ENCODE results near the gene MTERF1. TPM values are rescaled to one million over a fixed set of nuclear protein-coding genes. Genes with fewer than 3 reads are reported as not detected.

Gene MTERF1
- total and polyA plus RNA-seq, 2 of the 13 experiments (the other 11 are each of a cell fraction or from before 2014, with no cell fraction given), result 5.5 to 19.3 TPM

DNA sequence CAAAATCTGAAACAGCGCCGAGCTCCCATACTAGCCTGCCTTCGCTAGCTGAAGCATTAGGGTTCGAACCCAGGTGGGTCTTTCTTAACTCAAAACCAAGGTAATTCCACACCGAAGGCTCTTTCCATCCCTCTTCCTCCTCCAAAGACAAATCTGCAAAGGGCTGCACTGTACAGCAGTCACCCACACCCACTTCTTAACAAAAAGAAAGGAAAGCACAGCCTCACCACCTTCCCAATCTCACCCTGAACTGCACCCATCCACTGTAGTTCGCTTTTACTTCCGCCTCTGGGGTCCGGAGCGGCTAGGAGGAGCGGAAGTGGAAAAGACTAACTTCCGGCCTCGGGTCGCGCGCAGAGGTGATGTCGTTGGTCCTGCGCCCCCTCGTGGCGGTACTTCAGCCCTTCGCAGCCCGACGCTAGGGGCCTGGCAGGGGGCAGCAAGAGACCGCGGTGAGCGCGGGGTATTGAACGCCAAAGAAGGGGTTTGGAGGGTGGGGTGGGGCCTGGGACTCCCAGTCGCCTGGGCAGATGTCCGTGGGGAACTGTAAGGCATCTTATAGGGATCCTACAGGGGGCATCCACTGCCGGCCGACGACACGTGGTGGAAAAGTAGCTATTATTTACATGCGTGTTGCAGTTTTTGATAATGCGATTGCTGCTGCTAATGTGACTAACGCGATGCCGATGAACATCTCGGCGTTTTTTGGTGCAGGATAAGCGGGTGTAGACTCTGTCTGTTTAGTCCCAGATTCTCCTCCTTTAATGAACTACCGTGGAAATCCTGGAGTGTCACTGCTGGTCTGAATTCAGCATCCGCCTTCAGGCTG lies at the start of gene MTERF1 (continued):
- no peak for TF ChIP-seq RAD51 (IDR thresholded peaks at IDR 0.05; ENCODE audit: borderline replicate concordance)
- TF ChIP-seq ZMYM2 (CRISPR knock-in tag; IDR thresholded peaks at IDR 0.05), result peak; percentile 66; the same call in 1 of the 2 replicates
- no peak for TF ChIP-seq ZNF251 (CRISPR knock-in tag; IDR thresholded peaks at IDR 0.05)
- no peak for TF ChIP-seq ZBTB39 (CRISPR knock-in tag; IDR thresholded peaks at IDR 0.05)
- TF ChIP-seq ZNF83 (CRISPR knock-in tag; IDR thresholded peaks at IDR 0.05; ENCODE audit: borderline replicate concordance), result peak; percentile 36; the same call in 1 of the 2 replicates
- TF ChIP-seq, protein P1, sequence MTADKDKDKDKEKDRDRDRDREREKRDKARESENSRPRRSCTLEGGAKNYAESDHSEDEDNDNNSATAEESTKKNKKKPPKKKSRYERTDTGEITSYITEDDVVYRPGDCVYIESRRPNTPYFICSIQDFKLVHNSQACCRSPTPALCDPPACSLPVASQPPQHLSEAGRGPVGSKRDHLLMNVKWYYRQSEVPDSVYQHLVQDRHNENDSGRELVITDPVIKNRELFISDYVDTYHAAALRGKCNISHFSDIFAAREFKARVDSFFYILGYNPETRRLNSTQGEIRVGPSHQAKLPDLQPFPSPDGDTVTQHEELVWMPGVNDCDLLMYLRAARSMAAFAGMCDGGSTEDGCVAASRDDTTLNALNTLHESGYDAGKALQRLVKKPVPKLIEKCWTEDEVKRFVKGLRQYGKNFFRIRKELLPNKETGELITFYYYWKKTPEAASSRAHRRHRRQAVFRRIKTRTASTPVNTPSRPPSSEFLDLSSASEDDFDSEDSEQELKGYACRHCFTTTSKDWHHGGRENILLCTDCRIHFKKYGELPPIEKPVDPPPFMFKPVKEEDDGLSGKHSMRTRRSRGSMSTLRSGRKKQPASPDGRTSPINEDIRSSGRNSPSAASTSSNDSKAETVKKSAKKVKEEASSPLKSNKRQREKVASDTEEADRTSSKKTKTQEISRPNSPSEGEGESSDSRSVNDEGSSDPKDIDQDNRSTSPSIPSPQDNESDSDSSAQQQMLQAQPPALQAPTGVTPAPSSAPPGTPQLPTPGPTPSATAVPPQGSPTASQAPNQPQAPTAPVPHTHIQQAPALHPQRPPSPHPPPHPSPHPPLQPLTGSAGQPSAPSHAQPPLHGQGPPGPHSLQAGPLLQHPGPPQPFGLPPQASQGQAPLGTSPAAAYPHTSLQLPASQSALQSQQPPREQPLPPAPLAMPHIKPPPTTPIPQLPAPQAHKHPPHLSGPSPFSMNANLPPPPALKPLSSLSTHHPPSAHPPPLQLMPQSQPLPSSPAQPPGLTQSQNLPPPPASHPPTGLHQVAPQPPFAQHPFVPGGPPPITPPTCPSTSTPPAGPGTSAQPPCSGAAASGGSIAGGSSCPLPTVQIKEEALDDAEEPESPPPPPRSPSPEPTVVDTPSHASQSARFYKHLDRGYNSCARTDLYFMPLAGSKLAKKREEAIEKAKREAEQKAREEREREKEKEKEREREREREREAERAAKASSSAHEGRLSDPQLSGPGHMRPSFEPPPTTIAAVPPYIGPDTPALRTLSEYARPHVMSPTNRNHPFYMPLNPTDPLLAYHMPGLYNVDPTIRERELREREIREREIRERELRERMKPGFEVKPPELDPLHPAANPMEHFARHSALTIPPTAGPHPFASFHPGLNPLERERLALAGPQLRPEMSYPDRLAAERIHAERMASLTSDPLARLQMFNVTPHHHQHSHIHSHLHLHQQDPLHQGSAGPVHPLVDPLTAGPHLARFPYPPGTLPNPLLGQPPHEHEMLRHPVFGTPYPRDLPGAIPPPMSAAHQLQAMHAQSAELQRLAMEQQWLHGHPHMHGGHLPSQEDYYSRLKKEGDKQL (CRISPR knock-in tag; IDR thresholded peaks at IDR 0.05; ENCODE audit: low read depth), result peak; percentile 40; the same call in 1 of the 2 replicates
- peak; percentile 72; the same call in 1 of the 2 replicates for TF ChIP-seq ZNF136 (CRISPR knock-in tag; IDR thresholded peaks at IDR 0.05; ENCODE audit: low read depth)
- peak; percentile 88 for TF ChIP-seq BRCA1 (CRISPR knock-in tag; IDR thresholded peaks at IDR 0.05)
- TF ChIP-seq, protein P2, sequence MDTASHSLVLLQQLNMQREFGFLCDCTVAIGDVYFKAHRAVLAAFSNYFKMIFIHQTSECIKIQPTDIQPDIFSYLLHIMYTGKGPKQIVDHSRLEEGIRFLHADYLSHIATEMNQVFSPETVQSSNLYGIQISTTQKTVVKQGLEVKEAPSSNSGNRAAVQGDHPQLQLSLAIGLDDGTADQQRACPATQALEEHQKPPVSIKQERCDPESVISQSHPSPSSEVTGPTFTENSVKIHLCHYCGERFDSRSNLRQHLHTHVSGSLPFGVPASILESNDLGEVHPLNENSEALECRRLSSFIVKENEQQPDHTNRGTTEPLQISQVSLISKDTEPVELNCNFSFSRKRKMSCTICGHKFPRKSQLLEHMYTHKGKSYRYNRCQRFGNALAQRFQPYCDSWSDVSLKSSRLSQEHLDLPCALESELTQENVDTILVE (CRISPR knock-in tag; IDR thresholded peaks at IDR 0.05), result peak; percentile 93
- TF ChIP-seq SIX1 (CRISPR knock-in tag; IDR thresholded peaks at IDR 0.05; ENCODE audit: borderline replicate concordance), result peak; percentile 26; the same call in 1 of the 2 replicates
- 0 out of 2 replicates have a peak, but pooled peaks have one; percentile 82 for TF ChIP-seq ZNF160 (CRISPR knock-in tag; IDR thresholded peaks at IDR 0.05)
- TF ChIP-seq, protein P3, sequence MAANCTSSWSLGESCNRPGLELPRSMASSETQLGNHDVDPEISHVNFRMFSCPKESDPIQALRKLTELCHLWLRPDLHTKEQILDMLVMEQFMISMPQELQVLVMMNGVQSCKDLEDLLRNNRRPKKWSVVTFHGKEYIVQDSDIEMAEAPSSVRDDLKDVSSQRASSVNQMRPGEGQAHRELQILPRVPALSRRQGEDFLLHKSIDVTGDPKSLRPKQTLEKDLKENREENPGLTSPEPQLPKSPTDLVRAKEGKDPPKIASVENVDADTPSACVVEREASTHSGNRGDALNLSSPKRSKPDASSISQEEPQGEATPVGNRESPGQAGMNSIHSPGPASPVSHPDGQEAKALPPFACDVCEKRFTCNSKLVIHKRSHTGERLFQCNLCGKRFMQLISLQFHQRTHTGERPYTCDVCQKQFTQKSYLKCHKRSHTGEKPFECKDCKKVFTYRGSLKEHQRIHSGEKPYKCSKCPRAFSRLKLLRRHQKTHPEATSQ (CRISPR knock-in tag; IDR thresholded peaks at IDR 0.05; ENCODE audit: borderline replicate concordance), result peak; percentile 92; the same call in 1 of the 2 replicates
- no peak for TF ChIP-seq ZNF343 (CRISPR knock-in tag; IDR thresholded peaks at IDR 0.05)
- TF ChIP-seq TBP (CRISPR knock-in tag; IDR thresholded peaks at IDR 0.05), result no peak
- TF ChIP-seq CCDC6 (CRISPR knock-in tag; IDR thresholded peaks at IDR 0.05), result 0 out of 2 replicates have a peak, but pooled peaks have one; percentile 89
- TF ChIP-seq, protein P4, sequence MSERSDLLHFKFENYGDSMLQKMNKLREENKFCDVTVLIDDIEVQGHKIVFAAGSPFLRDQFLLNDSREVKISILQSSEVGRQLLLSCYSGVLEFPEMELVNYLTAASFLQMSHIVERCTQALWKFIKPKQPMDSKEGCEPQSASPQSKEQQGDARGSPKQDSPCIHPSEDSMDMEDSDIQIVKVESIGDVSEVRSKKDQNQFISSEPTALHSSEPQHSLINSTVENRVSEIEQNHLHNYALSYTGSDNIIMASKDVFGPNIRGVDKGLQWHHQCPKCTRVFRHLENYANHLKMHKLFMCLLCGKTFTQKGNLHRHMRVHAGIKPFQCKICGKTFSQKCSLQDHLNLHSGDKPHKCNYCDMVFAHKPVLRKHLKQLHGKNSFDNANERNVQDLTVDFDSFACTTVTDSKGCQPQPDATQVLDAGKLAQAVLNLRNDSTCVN (CRISPR knock-in tag; IDR thresholded peaks at IDR 0.05; ENCODE audit: borderline replicate concordance), result peak; percentile 63; the same call in 1 of the 2 replicates
- TF ChIP-seq GATA4 (IDR thresholded peaks at IDR 0.05; ENCODE audit: borderline replicate concordance, low read depth), result no peak
